H4 (cell line): Measurements from ENCODE around the gene AP3B2. TPM values are rescaled to one million over a fixed set of nuclear protein-coding genes. Genes with fewer than 3 reads are reported as not detected.
"Not testable (repeated sequence)": the region's sequence is repeated elsewhere in the genome, so short reads cannot be mapped to it uniquely, and the experiment has no call there.

Experiments used
- DNase-seq: peaks from one replicate; pipeline ENCODE4 v3.0.0-alpha.2; 2015; ENCODE audit warnings: low spot score
- total RNA-seq: library from RNA; depleted of rRNA; stranded (reverse); fragments of >200 nt; shearing (Covaris generic); gene quantifications from 2 replicates; pipeline ENCODE4 v1.2.3, GENCODE V29; 2014; rRNA removed

The AP3B2 gene
- total RNA-seq = 0.14 and 0.51 TPM in 2 replicates

- DNase-seq = peak; percentile 40
These were observed at the start of gene AP3B2 for GRCh38 chr15:82709421-82710207. Gene AP3B2 (minus strand): TSS chr15:82709875. CDS start chr15:82709706, 169 bp downstream.

- DNase-seq = peak; percentile 1
These were observed 41.6 kb upstream of the AP3B2 start for GRCh38 chr15:82751308-82751707.

GRCh38 chr15:82750831-82751180, 41.1 kb upstream of the AP3B2 start:
- peak; percentile 4 for DNase-seq

- DNase-seq = peak; percentile 94
These were observed 40.5 kb upstream of the AP3B2 start for GRCh38 chr15:82749951-82750830.

GRCh38 chr15:82748315-82748714, 38.6 kb upstream of the AP3B2 start:
- no peak for DNase-seq

GRCh38 chr15:82743810-82744209, 34.1 kb upstream of the AP3B2 start:
- no peak for DNase-seq

- DNase-seq = no peak
These were observed 32.5 kb upstream of the AP3B2 start for GRCh38 chr15:82742134-82742533.

GRCh38 chr15:82739086-82739485, 29.4 kb upstream of the AP3B2 start:
- no peak for DNase-seq

GRCh38 chr15:82737975-82738374, 28.3 kb upstream of the AP3B2 start:
- DNase-seq = no peak

- DNase-seq = no peak
These were observed 21.9 kb upstream of the AP3B2 start for GRCh38 chr15:82731527-82731926.

- no peak for DNase-seq
These were observed 20.4 kb upstream of the AP3B2 start for GRCh38 chr15:82730022-82730530.

- DNase-seq = no peak
These were observed 17.1 kb upstream of the AP3B2 start for GRCh38 chr15:82726816-82727215.

- DNase-seq = no peak
These were observed 5.3 kb upstream of the AP3B2 start for GRCh38 chr15:82715003-82715402.

- DNase-seq = peak; percentile 41
These were observed 4.3 kb upstream of the AP3B2 start for GRCh38 chr15:82714016-82714415.

- DNase-seq = no peak
These were observed 2.4 kb upstream of the AP3B2 start for GRCh38 chr15:82712036-82712435.

GRCh38 chr15:82710926-82711490, 1.3 kb upstream of the AP3B2 start:
- DNase-seq = no peak

GRCh38 chr15:82710208-82710555, 507 bp upstream of the AP3B2 start:
- no peak for DNase-seq

- no peak for DNase-seq
These were observed 624 bp downstream of the AP3B2 start for GRCh38 chr15:82709081-82709420.

GRCh38 chr15:82705856-82706255, 3.8 kb downstream of the AP3B2 start:
- DNase-seq = not testable (repeated sequence)

- DNase-seq = peak; percentile 1
These were observed 9.9 kb downstream of the AP3B2 start for GRCh38 chr15:82699726-82700125.

GRCh38 chr15:82698711-82699345, 10.8 kb downstream of the AP3B2 start:
- DNase-seq = peak; percentile 2
